GM23248 (cell line): Measurements from ENCODE around the gene COL5A3. TPM values are rescaled to one million over a fixed set of nuclear protein-coding genes. Genes with fewer than 3 reads are reported as not detected.

ENCODE experiments used
- DNase-seq: peaks from one replicate; pipeline ENCODE4 v3.0.0-alpha.2; 2015
- H2AFZ ChIP-seq: fragments of 200-600 bp; sonication (generic); 2 replicates; pipeline ENCODE4 v1.6.1; 2016; ENCODE audit warnings: antibody characterized with exemption
- H3F3A ChIP-seq: fragments of 200-600 bp; sonication (generic); 2 replicates; pipeline ENCODE4 v1.6.1; 2016; ENCODE audit warnings: mild to moderate bottlenecking, antibody characterized with exemption, mixed run types; ENCODE audit not compliant: insufficient read depth
- H3K27ac ChIP-seq: fragments of 200-600 bp; sonication (generic); 2 replicates; pipeline ENCODE4 v1.5.1; 2016; ENCODE audit warnings: mild to moderate bottlenecking
- H3K27me3 ChIP-seq: fragments of 200-600 bp; sonication (generic); replicated peaks from 2 replicates; pipeline ENCODE4 v1.6.1; 2016; ENCODE audit warnings: mild to moderate bottlenecking; ENCODE audit not compliant: insufficient read depth
- H3K36me3 ChIP-seq: fragments of 200-600 bp; sonication (generic); 2 replicates; pipeline ENCODE4 v1.6.1; 2016; ENCODE audit warnings: low read depth, mild to moderate bottlenecking
- H3K4me1 ChIP-seq: fragments of 200-600 bp; sonication (generic); 2 replicates; pipeline ENCODE4 v1.6.1; 2016; ENCODE audit warnings: mild to moderate bottlenecking; ENCODE audit not compliant: insufficient read depth
- H3K4me2 ChIP-seq: fragments of 200-600 bp; sonication (generic); one replicate; pipeline ENCODE4 v1.6.1; 2016; ENCODE audit warnings: mild to moderate bottlenecking; ENCODE audit not compliant: unreplicated experiment
- H3K4me3 ChIP-seq: fragments of 200-600 bp; sonication (generic); 2 replicates; pipeline ENCODE4 v1.5.1; 2016; ENCODE audit warnings: mild to moderate bottlenecking
- H3K79me2 ChIP-seq: fragments of 200-600 bp; sonication (generic); 2 replicates; pipeline ENCODE4 v1.6.1; 2016; ENCODE audit warnings: mild to moderate bottlenecking; ENCODE audit not compliant: insufficient read depth
- H3K9ac ChIP-seq: fragments of 200-600 bp; sonication (generic); 2 replicates; pipeline ENCODE4 v1.6.1; 2016; ENCODE audit warnings: mild to moderate bottlenecking
- H3K9me2 ChIP-seq: fragments of 200-600 bp; sonication (generic); 2 replicates; pipeline ENCODE4 v1.6.1; 2016; ENCODE audit warnings: mixed run types, mild to moderate bottlenecking, moderate library complexity; ENCODE audit not compliant: insufficient read depth
- H3K9me3 ChIP-seq: fragments of 200-600 bp; sonication (generic); one replicate; pipeline ENCODE4 v1.6.1; 2017; ENCODE audit warnings: low read depth
- H4K20me1 ChIP-seq: fragments of 200-600 bp; sonication (generic); 2 replicates; pipeline ENCODE4 v1.6.0; 2016; ENCODE audit not compliant: insufficient read depth
- EZH2 ChIP-seq: fragments of 200-600 bp; sonication (generic); IDR thresholded peaks from 2 replicates; pipeline ENCODE4 v1.6.1; 2018; ENCODE audit warnings: antibody characterized with exemption, mild to moderate bottlenecking; ENCODE audit not compliant: insufficient read depth, poor library complexity, severe bottlenecking
- EZH2phosphoT487 ChIP-seq: fragments of 200-600 bp; sonication (generic); IDR thresholded peaks from 2 replicates; pipeline ENCODE4 v1.6.1; 2018; ENCODE audit warnings: antibody characterized with exemption, moderate library complexity, mild to moderate bottlenecking, low read depth; ENCODE audit not compliant: insufficient read depth
- WGBS, 2 experiments: methylation state at CpG; one replicate each; pipeline ENCODE4 v1.1.6; 2015 to 2017; ENCODE audit warnings: low lambda C conversion rate in 2 of 2, low coverage in 1 of 2; ENCODE audit errors: missing lambda C conversion rate in 2 of 2; 5-methylcytosine and 5-hydroxymethylcytosine counted together
- in situ Hi-C: fragments of 300-500 bp; cut with MboI; formaldehyde crosslinking; loops from 2 replicates; pipeline ENCODE4 v1.15.0; 2020
- polyA plus RNA-seq: library from polyadenylated mRNA; unstranded; fragments of >200 nt; fragmentation: Nextera tagmentation; extraction: Ambion mirVana; gene quantifications from 2 replicates; pipeline ENCODE4 v1.2.1, GENCODE V29; 2016
- total RNA-seq: library from RNA; depleted of rRNA; stranded (reverse); fragments of >200 nt; shearing (Covaris generic); gene quantifications from 2 replicates; pipeline ENCODE4 v1.2.3, GENCODE V29; 2014

Gene COL5A3
- total and polyA plus RNA-seq, 2 experiments from 2014 or later, result 4.2 to 22.8 TPM

- no peak overlapping the region for H3K4me3 ChIP-seq
- H3K27me3 ChIP-seq, result no peaks in the 10 kb centered on the region
- in situ Hi-C loops, result no loop called here
- no peak overlapping the region for H2AFZ ChIP-seq
- no peaks in the 10 kb centered on the region for H3K9me2 ChIP-seq
- no peak overlapping the region for H3K27ac ChIP-seq
- TF ChIP-seq EZH2phosphoT487, result no peak
- no peak for TF ChIP-seq EZH2
- H3K4me2 ChIP-seq, result no peak overlapping the region
- no peaks in the 10 kb centered on the region for H4K20me1 ChIP-seq
- no peak for DNase-seq
- H3K9ac ChIP-seq, result no peak overlapping the region
- H3F3A ChIP-seq, result no peaks in the 10 kb centered on the region
- no peaks in the 10 kb centered on the region for H3K36me3 ChIP-seq
- H3K79me2 ChIP-seq, result no peaks in the 10 kb centered on the region
- no peaks in the 10 kb centered on the region for H3K9me3 ChIP-seq
- no peaks in the 10 kb centered on the region for H3K4me1 ChIP-seq
- WGBS, 2 experiments, result 66 to 70% methylated on average over 4 of the region's 4 CpGs
These were observed 43.0 kb downstream of the COL5A3 start for GRCh38 chr19:9967326-9967725.

GRCh38 chr19:9966448-9966847 is 43.9 kb downstream of the COL5A3 start:
- in situ Hi-C loops, result no loop called here
- no peak overlapping the region for H3K4me2 ChIP-seq

GRCh38 chr19:9966024-9966423 is 44.3 kb downstream of the COL5A3 start:
- Histone ChIP-seq H3K27me3 (no peaks in the 10 kb centered on the region), H3K9me3 (no peaks in the 10 kb centered on the region), H3K4me1 (no peaks in the 10 kb centered on the region), H3K4me3 (no peak overlapping the region), H3K79me2 (no peaks in the 10 kb centered on the region), H3K4me2 (no peak overlapping the region), H3K36me3 (no peaks in the 10 kb centered on the region), H3F3A (no peaks in the 10 kb centered on the region), H3K9ac (no peak overlapping the region), H4K20me1 (no peaks in the 10 kb centered on the region), H2AFZ (no peak overlapping the region), H3K27ac (no peak overlapping the region), H3K9me2 (no peaks in the 10 kb centered on the region)
- in situ Hi-C loops, result no loop called here
- no peak for TF ChIP-seq EZH2
- no peak for TF ChIP-seq EZH2phosphoT487
- WGBS, 2 experiments, result 67 to 83% methylated on average over 6 to 14 of the region's 14 CpGs
- DNase-seq, result no peak

More at GRCh38 chr19:9966448-9966847, 43.9 kb downstream of the COL5A3 start:
- Histone ChIP-seq H3K9ac (no peak overlapping the region), H3K27me3 (no peaks in the 10 kb centered on the region), H3F3A (no peaks in the 10 kb centered on the region), H4K20me1 (no peaks in the 10 kb centered on the region), H2AFZ (no peak overlapping the region), H3K27ac (no peak overlapping the region), H3K36me3 (no peaks in the 10 kb centered on the region), H3K9me3 (no peaks in the 10 kb centered on the region), H3K4me1 (no peaks in the 10 kb centered on the region), H3K4me3 (no peak overlapping the region), H3K79me2 (no peaks in the 10 kb centered on the region), H3K9me2 (no peaks in the 10 kb centered on the region)
- TF ChIP-seq EZH2, result no peak
- TF ChIP-seq EZH2phosphoT487, result no peak
- 87 to 95% methylated on average over 16 to 29 of the region's 29 CpGs for WGBS, 2 experiments
- DNase-seq, result no peak

GRCh38 chr19:9962623-9963290 is 47.5 kb downstream of the COL5A3 start:
- H3K4me2 ChIP-seq, result no peak overlapping the region
- in situ Hi-C loops, result no loop called here
- no peaks in the 10 kb centered on the region for H3K9me2 ChIP-seq
- no peaks in the 10 kb centered on the region for H4K20me1 ChIP-seq
- no peak overlapping the region for H3K4me3 ChIP-seq
- 68 to 73% methylated on average over 7 of the region's 7 CpGs for WGBS, 2 experiments
- peaks cover 17% of the 10 kb centered on the region for H3F3A ChIP-seq
- no peaks in the 10 kb centered on the region for H3K27me3 ChIP-seq
- no peaks in the 10 kb centered on the region for H3K79me2 ChIP-seq
- no peak overlapping the region for H2AFZ ChIP-seq
- no peak for DNase-seq
- H3K4me1 ChIP-seq, result peaks cover 10% of the 10 kb centered on the region
- 0 out of 2 replicates have a peak, but pooled peaks cover 4% of the 10 kb centered on the region for H3K36me3 ChIP-seq
- no peaks in the 10 kb centered on the region for H3K9me3 ChIP-seq
- H3K27ac ChIP-seq, result no peak overlapping the region
- H3K9ac ChIP-seq, result no peak overlapping the region
- TF ChIP-seq EZH2phosphoT487, result no peak
- TF ChIP-seq EZH2, result no peak

- Histone ChIP-seq H2AFZ (no peak overlapping the region), H3K79me2 (no peaks in the 10 kb centered on the region), H3F3A (peaks cover 20% of the 10 kb centered on the region), H3K9me2 (no peaks in the 10 kb centered on the region), H3K36me3 (0 out of 2 replicates have a peak, but pooled peaks cover 4% of the 10 kb centered on the region), H3K27ac (no peak overlapping the region), H3K4me2 (no peak overlapping the region), H3K4me1 (peaks cover 18% of the 10 kb centered on the region), H3K4me3 (no peak overlapping the region), H4K20me1 (no peaks in the 10 kb centered on the region), H3K27me3 (no peaks in the 10 kb centered on the region), H3K9ac (no peak overlapping the region), H3K9me3 (no peaks in the 10 kb centered on the region)
- in situ Hi-C loops, result no loop called here
- 75 to 80% methylated on average over 4 of the region's 4 CpGs for WGBS, 2 experiments
- no peak for DNase-seq
- TF ChIP-seq EZH2 (no peak), EZH2phosphoT487 (no peak)
These were observed 49.2 kb downstream of the COL5A3 start for GRCh38 chr19:9961103-9961502.
